Prostate gland (tissue), 2 donors: ENCODE measurements around the gene ACACB.

Experiments used
- POLR2A ChIP-seq: fragments of 450-650 bp; IDR thresholded peaks from one replicate; pipeline ENCODE4 v1.6.1; 2016; ENCODE audit warnings: antibody characterized with exemption, mild to moderate bottlenecking
- TF ChIP-seq, protein P1 (sequence below), 4 experiments: fragments of 200-600 bp in 2 of 4; fragments of 450-650 bp in 2 of 4; sonication (generic) in 2 of 4; IDR thresholded peaks; 1 replicate in 3 of 4; 2 replicates in 1 of 4; pipeline ENCODE4 v1.5.1; 2016 to 2019; ENCODE audit warnings: antibody characterized with exemption in 4 of 4, mild to moderate bottlenecking in 2 of 4, moderate library complexity in 2 of 4

DNA sequence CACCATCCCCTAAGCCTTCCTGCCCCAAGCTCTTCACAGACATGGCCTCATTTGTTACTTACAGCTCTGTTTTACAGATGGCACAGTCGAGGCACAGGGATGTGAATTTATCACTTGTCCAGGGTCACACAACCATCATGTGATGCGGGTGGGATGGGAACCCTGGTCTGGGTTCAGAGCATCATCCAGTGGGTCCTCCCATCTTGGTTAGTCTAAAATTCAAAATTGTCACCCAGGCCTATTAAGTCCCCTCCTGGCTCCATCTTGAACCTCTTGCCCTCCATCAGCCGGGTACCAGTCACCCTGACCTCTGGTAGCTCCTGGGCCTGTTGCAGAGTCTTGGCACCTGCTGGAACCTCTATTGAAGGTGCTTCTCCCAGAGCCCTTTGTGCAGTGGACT lies 52.9 kb downstream of the ACACB start:
- TF ChIP-seq POLR2A: no peak
- TF ChIP-seq, protein P1, sequence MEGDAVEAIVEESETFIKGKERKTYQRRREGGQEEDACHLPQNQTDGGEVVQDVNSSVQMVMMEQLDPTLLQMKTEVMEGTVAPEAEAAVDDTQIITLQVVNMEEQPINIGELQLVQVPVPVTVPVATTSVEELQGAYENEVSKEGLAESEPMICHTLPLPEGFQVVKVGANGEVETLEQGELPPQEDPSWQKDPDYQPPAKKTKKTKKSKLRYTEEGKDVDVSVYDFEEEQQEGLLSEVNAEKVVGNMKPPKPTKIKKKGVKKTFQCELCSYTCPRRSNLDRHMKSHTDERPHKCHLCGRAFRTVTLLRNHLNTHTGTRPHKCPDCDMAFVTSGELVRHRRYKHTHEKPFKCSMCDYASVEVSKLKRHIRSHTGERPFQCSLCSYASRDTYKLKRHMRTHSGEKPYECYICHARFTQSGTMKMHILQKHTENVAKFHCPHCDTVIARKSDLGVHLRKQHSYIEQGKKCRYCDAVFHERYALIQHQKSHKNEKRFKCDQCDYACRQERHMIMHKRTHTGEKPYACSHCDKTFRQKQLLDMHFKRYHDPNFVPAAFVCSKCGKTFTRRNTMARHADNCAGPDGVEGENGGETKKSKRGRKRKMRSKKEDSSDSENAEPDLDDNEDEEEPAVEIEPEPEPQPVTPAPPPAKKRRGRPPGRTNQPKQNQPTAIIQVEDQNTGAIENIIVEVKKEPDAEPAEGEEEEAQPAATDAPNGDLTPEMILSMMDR (IDR thresholded peaks at IDR 0.05): no peak
